HEK293T (cell line): Measurements from ENCODE around the gene ZYG11A.

Source experiments
- BHLHE40 ChIP-seq: fragments of 450-650 bp; IDR thresholded peaks from 2 replicates; pipeline ENCODE4 v1.6.1; 2016; ENCODE audit warnings: mild to moderate bottlenecking, moderate library complexity, borderline replicate concordance
- CTBP1 ChIP-seq: fragments of 450-650 bp; IDR thresholded peaks from 2 replicates; pipeline ENCODE4 v1.6.1; 2016; ENCODE audit warnings: borderline replicate concordance
- ELF4 ChIP-seq: fragments of 450-650 bp; IDR thresholded peaks from 2 replicates; pipeline ENCODE4 v1.6.1; 2017; ENCODE audit warnings: antibody characterized with exemption
- FOXA1 ChIP-seq: fragments of 450-650 bp; IDR thresholded peaks from 2 replicates; pipeline ENCODE4 v1.6.1; 2016; ENCODE audit warnings: mild to moderate bottlenecking
- FOXM1 ChIP-seq: fragments of 450-650 bp; IDR thresholded peaks from 2 replicates; pipeline ENCODE4 v1.6.1; 2017; ENCODE audit warnings: mild to moderate bottlenecking, borderline replicate concordance
- L3MBTL2 ChIP-seq: fragments of 450-650 bp; conservative IDR thresholded peaks from 2 replicates; pipeline ENCODE4 v1.6.1; 2016; ENCODE audit warnings: mild to moderate bottlenecking
- LEF1 ChIP-seq: fragments of 450-650 bp; IDR thresholded peaks from 2 replicates; pipeline ENCODE4 v1.6.1; 2017; ENCODE audit warnings: mild to moderate bottlenecking, borderline replicate concordance
- NFRKB ChIP-seq: fragments of 450-650 bp; IDR thresholded peaks from 2 replicates; pipeline ENCODE4 v1.6.1; 2016; ENCODE audit warnings: mild to moderate bottlenecking, moderate library complexity
- SP1 ChIP-seq: fragments of 450-650 bp; IDR thresholded peaks from 2 replicates; pipeline ENCODE4 v1.6.1; 2017
- TARDBP ChIP-seq: fragments of 450-650 bp; IDR thresholded peaks from 2 replicates; pipeline ENCODE4 v1.6.1; 2016

DNA sequence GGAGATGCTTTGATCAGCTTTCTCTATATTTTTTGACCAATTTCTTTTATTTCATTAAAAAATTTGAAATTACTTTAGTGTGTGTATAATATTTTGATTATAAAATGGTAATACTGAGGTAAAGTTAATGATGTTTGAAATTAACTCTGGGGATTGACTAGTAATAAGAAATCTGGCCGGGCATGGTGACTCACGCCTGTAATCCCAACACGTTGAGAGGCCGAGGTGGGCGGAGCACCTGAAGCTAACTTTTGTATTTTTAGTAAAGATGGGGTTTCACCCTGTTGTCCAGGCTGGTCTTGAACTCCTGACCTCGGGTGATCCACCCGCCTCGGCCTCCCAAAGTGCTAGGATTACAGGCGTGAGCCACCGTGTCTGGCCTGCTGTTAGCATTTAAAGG, 102.0 kb downstream of the ZYG11A start:
- TF ChIP-seq SP1 (no peak), FOXA1 (no peak), TARDBP (no peak), CTBP1 (no peak), FOXM1 (no peak), BHLHE40 (no peak), ELF4 (no peak), NFRKB (no peak), LEF1 (no peak), L3MBTL2 (no peak)
